ENCODE data around the gene SH3RF3. TPM values are rescaled to one million over a fixed set of nuclear protein-coding genes. Genes with fewer than 3 reads are reported as not detected.

Gene SH3RF3
- total RNA-seq, 2 donors from 2014 or later: 1.3 to 5.6 TPM

DNA sequence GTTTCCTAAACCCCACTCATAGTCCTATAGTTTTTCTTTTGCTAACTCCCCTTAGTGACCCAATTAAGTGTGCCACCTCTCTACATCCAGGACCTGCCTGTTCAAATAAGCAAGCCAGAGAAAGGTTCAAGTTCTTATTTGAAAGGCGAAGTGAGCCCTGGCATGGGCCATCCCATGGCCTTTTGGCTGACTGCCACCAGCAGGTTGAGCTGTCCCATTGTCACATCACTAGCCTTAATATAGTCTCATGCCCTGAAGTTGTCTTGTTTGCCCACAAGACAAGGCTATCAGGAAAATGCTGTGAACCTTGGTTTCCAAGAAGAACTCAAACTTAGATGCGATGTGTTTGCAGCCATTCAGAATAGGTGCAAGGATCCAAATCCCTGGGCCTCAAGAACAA, 158.8 kb downstream of the SH3RF3 start:
- no peaks in the 10 kb centered on the region for H3K9me3 ChIP-seq
- peaks cover 21% of the 10 kb centered on the region for H3K4me1 ChIP-seq
- H3K27ac ChIP-seq: no peak overlapping the region
- DNase-seq: no peak
- intact Hi-C loops (cut with DNase I): no loop called here
- no peak for ATAC-seq
- no peaks in the 10 kb centered on the region for H3K36me3 ChIP-seq (replicated peaks in 1 of 2; ENCODE audit: insufficient read depth in 1 of 2, low read depth in 2 of 2)
- TF ChIP-seq POLR2A (IDR thresholded peaks at IDR 0.05): no peak
- TF ChIP-seq, protein P1, sequence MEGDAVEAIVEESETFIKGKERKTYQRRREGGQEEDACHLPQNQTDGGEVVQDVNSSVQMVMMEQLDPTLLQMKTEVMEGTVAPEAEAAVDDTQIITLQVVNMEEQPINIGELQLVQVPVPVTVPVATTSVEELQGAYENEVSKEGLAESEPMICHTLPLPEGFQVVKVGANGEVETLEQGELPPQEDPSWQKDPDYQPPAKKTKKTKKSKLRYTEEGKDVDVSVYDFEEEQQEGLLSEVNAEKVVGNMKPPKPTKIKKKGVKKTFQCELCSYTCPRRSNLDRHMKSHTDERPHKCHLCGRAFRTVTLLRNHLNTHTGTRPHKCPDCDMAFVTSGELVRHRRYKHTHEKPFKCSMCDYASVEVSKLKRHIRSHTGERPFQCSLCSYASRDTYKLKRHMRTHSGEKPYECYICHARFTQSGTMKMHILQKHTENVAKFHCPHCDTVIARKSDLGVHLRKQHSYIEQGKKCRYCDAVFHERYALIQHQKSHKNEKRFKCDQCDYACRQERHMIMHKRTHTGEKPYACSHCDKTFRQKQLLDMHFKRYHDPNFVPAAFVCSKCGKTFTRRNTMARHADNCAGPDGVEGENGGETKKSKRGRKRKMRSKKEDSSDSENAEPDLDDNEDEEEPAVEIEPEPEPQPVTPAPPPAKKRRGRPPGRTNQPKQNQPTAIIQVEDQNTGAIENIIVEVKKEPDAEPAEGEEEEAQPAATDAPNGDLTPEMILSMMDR (IDR thresholded peaks at IDR 0.05): no peak
- no peaks in the 10 kb centered on the region for H3K27me3 ChIP-seq
- no peak overlapping the region for H3K4me3 ChIP-seq
- 92 to 93% methylated on average over 2 of the region's 2 CpGs for WGBS, 2 donors

DNA sequence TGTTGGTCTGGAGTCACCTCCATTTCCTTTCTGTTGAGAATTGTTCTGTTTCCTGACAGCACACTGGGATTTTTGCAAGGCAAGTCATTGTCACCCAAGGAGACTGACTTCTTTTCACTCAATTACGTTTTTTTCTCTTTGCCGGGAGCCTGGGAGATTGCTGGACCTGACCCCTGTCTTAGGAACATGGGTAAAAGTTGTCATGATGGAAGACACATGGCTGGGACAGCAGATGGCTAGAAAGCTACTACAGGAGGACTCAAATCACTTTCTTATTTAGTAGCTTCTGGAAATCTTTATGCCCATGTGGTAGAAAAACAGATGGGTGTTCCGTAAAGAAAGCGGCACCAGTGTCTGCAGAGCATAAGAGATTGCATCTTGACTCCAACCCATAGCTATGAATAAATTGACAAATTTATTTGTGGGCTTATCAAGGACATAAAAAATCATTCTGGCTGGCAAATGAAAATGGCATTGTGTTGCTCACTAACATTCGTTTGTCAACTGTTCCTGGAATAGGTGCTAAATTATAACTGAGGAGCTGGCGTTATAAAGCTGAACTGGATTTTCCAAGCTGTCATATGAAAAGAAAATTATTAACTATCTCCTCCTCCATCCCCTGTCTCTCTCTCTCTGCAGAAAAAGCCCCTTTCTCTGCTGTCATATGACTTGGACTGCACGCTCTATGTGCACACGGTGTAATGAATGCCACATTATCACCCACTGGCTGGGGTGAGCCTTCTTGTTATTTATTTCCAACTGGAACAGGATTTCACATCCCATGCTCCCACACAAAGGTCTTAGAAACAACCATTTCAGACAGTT, 159.8 kb downstream of the SH3RF3 start:
- TF ChIP-seq POLR2A (IDR thresholded peaks at IDR 0.05): no peak
- TF ChIP-seq, protein P1 (IDR thresholded peaks at IDR 0.05): no peak
- peak; percentile 47 for ATAC-seq
- DNase-seq: peak in 1 of 4 donors; percentile 20
- Histone ChIP-seq H3K9me3 (no peaks in the 10 kb centered on the region), H3K27me3 (no peaks in the 10 kb centered on the region), H3K36me3 (replicated peaks in 1 of 2; ENCODE audit: insufficient read depth in 1 of 2, low read depth in 2 of 2) (no peaks in the 10 kb centered on the region), H3K4me1 (peaks cover 12% of the 10 kb centered on the region), H3K27ac (peak overlapping the region in 1 of 4 donors; percentile 62), H3K4me3 (no peak overlapping the region)
- intact Hi-C loops (cut with DNase I): no loop called here
- WGBS, 2 donors: 47 to 52% methylated on average over 8 of the region's 8 CpGs

DNA sequence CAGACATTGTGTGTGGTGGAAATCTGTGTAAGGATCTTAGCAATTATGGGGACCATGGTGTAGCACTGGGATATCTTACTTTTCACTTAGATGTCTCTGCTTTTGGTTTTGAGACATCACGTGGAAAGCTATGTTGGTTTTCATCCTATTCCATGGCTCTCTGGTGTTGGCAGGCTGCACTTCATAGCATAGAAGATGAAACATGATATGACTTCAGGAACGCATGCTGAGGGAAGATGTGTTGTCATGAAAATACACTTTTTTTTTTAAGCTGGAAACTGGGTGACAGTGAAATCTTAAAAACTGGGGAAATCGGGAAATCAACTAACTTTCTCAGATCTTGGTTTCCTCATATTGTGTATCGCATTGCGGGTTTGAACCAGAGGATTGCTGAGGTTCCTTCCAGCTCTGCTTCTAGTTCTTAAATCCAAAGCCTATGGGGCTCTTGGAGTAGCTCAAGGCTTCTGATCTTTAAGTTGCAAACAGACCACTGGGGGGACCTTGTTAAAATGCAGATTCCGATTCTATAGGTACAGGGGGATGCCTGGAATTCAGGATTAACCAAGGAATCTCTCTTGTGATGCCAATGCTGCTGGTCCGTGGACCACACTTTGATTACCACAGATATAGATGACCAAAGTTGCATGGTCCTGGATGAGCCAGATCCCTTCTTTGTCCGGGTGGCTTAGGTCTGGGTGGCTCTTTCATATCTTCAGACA, 160.7 kb downstream of the SH3RF3 start:
- TF ChIP-seq, protein P1 (IDR thresholded peaks at IDR 0.05): no peak
- TF ChIP-seq POLR2A (IDR thresholded peaks at IDR 0.05): no peak
- Histone ChIP-seq H3K4me1 (peaks cover 7% of the 10 kb centered on the region), H3K36me3 (replicated peaks in 1 of 2; ENCODE audit: insufficient read depth in 1 of 2, low read depth in 2 of 2) (no peaks in the 10 kb centered on the region), H3K27me3 (no peaks in the 10 kb centered on the region), H3K9me3 (no peaks in the 10 kb centered on the region), H3K4me3 (no peak overlapping the region), H3K27ac (peak overlapping the region in 1 of 4 donors; percentile 62)
- intact Hi-C loops (cut with DNase I): no loop called here
- ATAC-seq (no peak), DNase-seq (no peak)
- 73 to 75% methylated on average over 8 of the region's 8 CpGs for WGBS, 2 donors

DNA sequence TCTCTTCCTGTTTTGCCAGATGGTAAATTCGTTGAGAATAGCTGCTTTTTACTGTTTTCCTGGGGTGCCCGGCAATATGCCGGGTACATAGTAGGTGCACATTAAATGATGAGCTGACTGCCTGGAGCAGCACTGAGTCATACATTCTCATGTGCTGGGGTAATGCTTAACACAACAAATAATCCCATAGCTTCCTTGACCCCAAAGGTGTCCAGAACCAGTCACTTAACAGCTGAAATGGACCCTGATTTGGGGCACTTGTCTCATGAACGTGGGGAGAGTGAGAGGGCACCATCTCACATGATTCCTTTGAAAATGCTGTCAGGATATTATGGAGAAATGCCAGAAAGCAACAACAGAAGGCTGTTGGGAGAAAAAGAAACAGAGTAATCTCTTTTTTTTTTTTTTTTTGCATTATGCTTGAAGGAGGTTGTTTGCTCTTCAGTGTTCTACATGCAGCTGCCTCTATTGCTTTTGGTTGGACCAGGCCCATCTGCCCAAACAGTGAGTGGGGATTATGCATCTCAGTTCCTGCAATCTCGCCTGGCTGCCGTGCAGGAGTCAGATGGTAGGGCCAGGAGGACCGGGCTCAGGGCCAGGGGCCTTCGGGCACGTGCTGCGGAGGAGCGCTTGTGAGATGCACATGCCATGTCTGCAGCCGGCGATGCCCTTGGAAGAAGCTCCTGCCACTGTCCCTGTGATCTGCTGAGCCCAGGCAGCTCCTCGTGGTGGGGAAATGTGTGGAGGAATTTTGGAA, 162.1 kb downstream of the SH3RF3 start:
- no peaks in the 10 kb centered on the region for H3K27me3 ChIP-seq
- no peaks in the 10 kb centered on the region for H3K4me1 ChIP-seq
- H3K27ac ChIP-seq: no peak overlapping the region
- intact Hi-C loops (cut with DNase I): no loop called here
- 61 to 67% methylated on average over 13 to 14 of the region's 14 CpGs for WGBS, 2 donors
- DNase-seq: peak in 1 of 4 donors; percentile 20
- no peak overlapping the region for H3K4me3 ChIP-seq
- H3K36me3 ChIP-seq (replicated peaks in 1 of 2; ENCODE audit: insufficient read depth in 1 of 2, low read depth in 2 of 2): no peaks in the 10 kb centered on the region
- H3K9me3 ChIP-seq: no peaks in the 10 kb centered on the region
- TF ChIP-seq, protein P1 (IDR thresholded peaks at IDR 0.05): no peak
- TF ChIP-seq POLR2A (IDR thresholded peaks at IDR 0.05): no peak
- ATAC-seq: peak; percentile 29
